SK-N-SH (cell line): ENCODE measurements around the gene IPO11. TPM values are rescaled to one million over a fixed set of nuclear protein-coding genes. Genes with fewer than 3 reads are reported as not detected.

ENCODE experiments used
- CTCF ChIA-PET: fragments of 300-600, 350-600 bp; formaldehyde crosslinking; extraction: SDS; loops from one replicate; lab custom pipeline; 2021; lab: Yijun Ruan, JAX
- POLR2A ChIA-PET: fragments of 350-600 bp; sonication (Branson Sonifier 250); formaldehyde crosslinking; extraction: SDS; loops from one replicate; lab custom pipeline; 2020; ENCODE audit warnings: antibody characterized with exemption, inconsistent platforms; lab: Yijun Ruan, JAX
- DNase-seq: peaks from one replicate; pipeline ENCODE4 v3.0.0; 2012
- H2AFZ ChIP-seq: fragments of 200-600 bp; sonication (generic); 2 replicates; pipeline ENCODE4 v1.8.1; 2016; ENCODE audit warnings: antibody characterized with exemption, mild to moderate bottlenecking, low read depth
- H3F3A ChIP-seq: fragments of 200-600 bp; sonication (generic); replicated peaks from 2 replicates; pipeline ENCODE3; 2016; ENCODE audit warnings: antibody characterized with exemption, mild to moderate bottlenecking; ENCODE audit not compliant: insufficient read depth
- H3K27ac ChIP-seq, 2 experiments: fragments of 200-500 bp in 1 of 2; fragments of 200-600 bp in 1 of 2; sonication (Bioruptor generic) in 1 of 2; sonication (generic), shearing (Covaris generic) in 1 of 2; 2 replicates each; pipeline versions ENCODE4 v1.5.1 to v1.6.1; 2014 to 2016; ENCODE audit warnings: low read depth in 2 of 2, inconsistent platforms in 1 of 2, low read length in 1 of 2, mild to moderate bottlenecking in 1 of 2, mixed read lengths in 1 of 2
- H3K27me3 ChIP-seq: fragments of 200-600 bp; sonication (generic), shearing (Covaris generic); 2 replicates; pipeline ENCODE4 v1.6.1; 2016; ENCODE audit warnings: mixed run types; ENCODE audit not compliant: insufficient read depth
- H3K36me3 ChIP-seq, 2 experiments: fragments of 200-500 bp in 1 of 2; fragments of 200-600 bp in 1 of 2; sonication (Bioruptor generic) in 1 of 2; sonication (generic) in 1 of 2; replicated peaks in 1 of 2; 2 replicates each; pipeline versions ENCODE3 to v1.5.1; 2014 to 2016; ENCODE audit warnings: low read length in 1 of 2, mild to moderate bottlenecking in 1 of 2; ENCODE audit not compliant: insufficient read depth in 2 of 2, control insufficient read depth in 1 of 2
- H3K4me1 ChIP-seq, 2 experiments: fragments of 200-500 bp in 1 of 2; fragments of 200-600 bp in 1 of 2; sonication (Bioruptor generic) in 1 of 2; sonication (generic), shearing (Covaris generic) in 1 of 2; 2 replicates each; pipeline versions ENCODE4 v1.5.1 to v1.6.1; 2014 to 2016; ENCODE audit warnings: low read depth in 1 of 2, low read length in 1 of 2, mixed run types in 1 of 2; ENCODE audit not compliant: insufficient read depth in 2 of 2, control insufficient read depth in 1 of 2
- H3K4me2 ChIP-seq: fragments of 200-600 bp; sonication (generic), shearing (Covaris generic); 2 replicates; pipeline ENCODE4 v1.6.1; 2017; ENCODE audit warnings: mixed run types
- H3K4me3 ChIP-seq, 2 experiments: fragments of 200-500 bp in 1 of 2; fragments of 200-600 bp in 1 of 2; sonication (Bioruptor generic) in 1 of 2; sonication (generic), shearing (Covaris generic) in 1 of 2; 2 replicates each; pipeline versions ENCODE4 v1.5.1 to v1.8.1; 2014 to 2016; ENCODE audit warnings: low read depth in 2 of 2, inconsistent platforms in 1 of 2, low read length in 1 of 2, mild to moderate bottlenecking in 1 of 2, mixed read lengths in 1 of 2, moderate library complexity in 1 of 2
- H3K79me2 ChIP-seq: fragments of 200-600 bp; sonication (generic); 2 replicates; pipeline ENCODE4 v1.8.1; 2017; ENCODE audit warnings: mild to moderate bottlenecking; ENCODE audit not compliant: insufficient read depth
- H3K9ac ChIP-seq: fragments of 200-600 bp; sonication (generic); 2 replicates; pipeline ENCODE4 v1.6.1; 2017; ENCODE audit warnings: mixed run types
- H3K9me2 ChIP-seq: fragments of 200-600 bp; sonication (generic); 2 replicates; pipeline ENCODE4 v1.6.1; 2017; ENCODE audit warnings: mixed run types
- H3K9me3 ChIP-seq: fragments of 200-600 bp; sonication (generic); 2 replicates; pipeline ENCODE4 v1.6.1; 2017; ENCODE audit warnings: mixed run types, mild to moderate bottlenecking, moderate library complexity
- H4K20me1 ChIP-seq: fragments of 200-600 bp; sonication (generic); 2 replicates; pipeline ENCODE4 v1.6.1; 2017; ENCODE audit warnings: mild to moderate bottlenecking, mixed run types; ENCODE audit not compliant: insufficient read depth
- CHD2 ChIP-seq: fragments of 150-350 bp; IDR thresholded peaks from 2 replicates; pipeline ENCODE4 v1.6.1; 2018; ENCODE audit warnings: low read length; ENCODE audit not compliant: partially characterized antibody
- ELF1 ChIP-seq: IDR thresholded peaks from 2 replicates; pipeline ENCODE4 v1.4.0; 2012
- EP300 ChIP-seq, 2 experiments: IDR thresholded peaks; 2 replicates each; pipeline versions ENCODE4 v1.4.0 to v1.6.1; 2012; ENCODE audit warnings: borderline replicate concordance in 1 of 2, low read depth in 1 of 2, low read length in 1 of 2
- EZH2phosphoT487 ChIP-seq: fragments of 200-600 bp; sonication (generic); IDR thresholded peaks from 2 replicates; pipeline ENCODE4 v1.6.1; 2017; ENCODE audit warnings: low read depth, mixed run types, mild to moderate bottlenecking, antibody characterized with exemption, moderate library complexity, borderline replicate concordance
- FOSL2 ChIP-seq: IDR thresholded peaks from 2 replicates; pipeline ENCODE4 v1.4.0; 2012; ENCODE audit warnings: low read depth, mild to moderate bottlenecking, moderate library complexity, borderline replicate concordance
- FOXJ3 ChIP-seq: sonication (generic); formaldehyde crosslinking; IDR thresholded peaks from 2 replicates; pipeline ENCODE4 v1.5.1; 2020; ENCODE audit warnings: mild to moderate bottlenecking, missing genetic modification reagents
- FOXM1 ChIP-seq: IDR thresholded peaks from 2 replicates; pipeline ENCODE4 v1.4.0; 2012; ENCODE audit warnings: low read depth, mild to moderate bottlenecking
- GABPA ChIP-seq: IDR thresholded peaks from 2 replicates; pipeline ENCODE4 v1.4.0; 2012; ENCODE audit warnings: low read depth, mild to moderate bottlenecking
- JUND ChIP-seq: IDR thresholded peaks from 2 replicates; pipeline ENCODE4 v1.4.0; 2012
- MXI1 ChIP-seq: IDR thresholded peaks from 2 replicates; pipeline ENCODE4 v1.6.1; 2012; ENCODE audit warnings: mild to moderate bottlenecking, low read depth, low read length, improper control_type of control experiment
- NRF1 ChIP-seq: IDR thresholded peaks from 2 replicates; pipeline ENCODE4 v1.6.1; 2012; ENCODE audit warnings: low read depth, mild to moderate bottlenecking, low read length
- RCOR1 ChIP-seq: fragments of 150-350 bp; IDR thresholded peaks from 2 replicates; pipeline ENCODE4 v1.6.1; 2017; ENCODE audit warnings: antibody characterized with exemption, low read length
- RFX5 ChIP-seq: IDR thresholded peaks from 2 replicates; pipeline ENCODE4 v1.6.1; 2012; ENCODE audit warnings: mild to moderate bottlenecking, improper control_type of control experiment, low read length
- TEAD4 ChIP-seq: IDR thresholded peaks from 2 replicates; pipeline ENCODE4 v1.4.0; 2012; ENCODE audit warnings: mild to moderate bottlenecking, borderline replicate concordance; ENCODE audit not compliant: insufficient read depth
- WGBS: methylation state at CpG from one replicate; pipeline ENCODE4 v1.1.6; 2017; ENCODE audit warnings: low lambda C conversion rate; 5-methylcytosine and 5-hydroxymethylcytosine counted together
- polyA plus RNA-seq, 3 experiments: library from polyadenylated mRNA; depleted of rRNA; stranded (reverse); fragments of >200 nt; gene quantifications; 2 replicates each; pipeline ENCODE4 v1.2.3, GENCODE V29; 2012
- TF ChIP-seq, protein P1 (sequence below): fragments of 200-600 bp; sonication (generic); IDR thresholded peaks from 2 replicates; pipeline ENCODE4 v1.6.1; 2017; ENCODE audit warnings: antibody characterized with exemption, mild to moderate bottlenecking, moderate library complexity
- TF ChIP-seq, protein P2 (sequence below): fragments of 150-350 bp; IDR thresholded peaks from 2 replicates; pipeline ENCODE4 v1.6.1; 2017; ENCODE audit warnings: antibody characterized with exemption, low read length, low read depth, borderline replicate concordance
- TF ChIP-seq, protein P3 (sequence below): IDR thresholded peaks from 2 replicates; pipeline ENCODE4 v1.6.1; 2012; ENCODE audit warnings: mild to moderate bottlenecking, low read depth, low read length, moderate library complexity
- TF ChIP-seq, protein P4 (sequence below): IDR thresholded peaks from 2 replicates; pipeline ENCODE4 v1.4.0; 2012; ENCODE audit warnings: low read depth, borderline replicate concordance

Gene IPO11
- polyA plus RNA-seq, 1 of the 3 experiments (the other 2 are of a cell fraction) = 8.1 TPM

DNA sequence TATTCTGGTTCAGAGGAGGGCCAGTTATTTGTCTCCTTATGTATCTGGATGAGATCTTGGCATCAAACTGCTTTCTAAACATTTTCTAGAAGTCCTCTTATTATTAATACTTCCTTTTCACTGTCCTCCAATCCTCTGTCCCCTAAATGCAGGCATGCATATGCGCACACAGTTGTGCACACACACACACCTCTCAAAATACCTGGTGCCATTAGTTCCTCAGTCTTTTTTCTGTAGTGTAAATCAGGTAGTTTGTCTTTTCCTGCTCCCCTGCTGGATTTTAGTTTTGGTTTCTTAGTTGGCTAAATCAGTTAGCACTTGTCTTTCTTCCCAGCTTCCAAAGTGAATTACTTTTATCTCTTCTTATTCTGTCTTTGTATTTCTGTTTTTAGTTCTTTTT, 110.2 kb downstream of the IPO11 start:
- POLR2A ChIA-PET = no interaction called here

DNA sequence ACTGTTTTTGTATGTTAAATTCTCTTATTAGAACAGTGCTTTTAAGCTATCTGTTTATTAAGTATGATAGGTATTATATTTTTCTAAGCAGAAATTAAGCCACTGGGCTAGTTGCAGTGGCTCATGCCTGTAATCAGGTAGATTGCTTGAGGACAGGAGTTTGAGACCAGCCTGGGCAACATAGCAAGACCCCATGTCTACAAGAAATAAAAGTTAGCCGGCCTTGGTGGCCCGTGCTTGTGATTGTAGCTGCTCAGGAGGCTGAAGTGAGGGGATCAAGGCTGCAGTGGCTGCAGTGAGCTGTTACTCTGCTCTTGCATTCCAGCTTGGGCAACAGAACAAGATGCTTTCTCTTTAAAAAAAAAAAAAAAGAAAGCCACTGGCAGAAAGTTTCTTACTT, 121.0 kb downstream of the IPO11 start:
- H3K79me2 ChIP-seq = no peaks in the 10 kb centered on the region
- H3K4me1 ChIP-seq = no peaks in the 10 kb centered on the region
- H3K27ac ChIP-seq = no peak overlapping the region
- ChIA-PET POLR2A (no interaction called here), CTCF (no interaction called here)
- no peaks in the 10 kb centered on the region for H3K9me3 ChIP-seq
- H3F3A ChIP-seq = no peaks in the 10 kb centered on the region
- H2AFZ ChIP-seq = no peak overlapping the region
- H3K27me3 ChIP-seq = no peaks in the 10 kb centered on the region
- no peaks in the 10 kb centered on the region for H3K9me2 ChIP-seq
- peaks cover 15 to 31% of the 10 kb centered on the region in 2 experiments for H3K36me3 ChIP-seq
- no peak overlapping the region for H3K9ac ChIP-seq
- no peak overlapping the region for H3K4me2 ChIP-seq
- TF ChIP-seq JUND = no peak
- TF ChIP-seq CHD2 = no peak
- TF ChIP-seq ELF1 = no peak
- TF ChIP-seq EP300 (IDR thresholded peaks at IDR 0.05; ENCODE audit: borderline replicate concordance in 1 of 2, low read depth in 1 of 2, low read length in 1 of 2) = no peak
- TF ChIP-seq, protein P1, sequence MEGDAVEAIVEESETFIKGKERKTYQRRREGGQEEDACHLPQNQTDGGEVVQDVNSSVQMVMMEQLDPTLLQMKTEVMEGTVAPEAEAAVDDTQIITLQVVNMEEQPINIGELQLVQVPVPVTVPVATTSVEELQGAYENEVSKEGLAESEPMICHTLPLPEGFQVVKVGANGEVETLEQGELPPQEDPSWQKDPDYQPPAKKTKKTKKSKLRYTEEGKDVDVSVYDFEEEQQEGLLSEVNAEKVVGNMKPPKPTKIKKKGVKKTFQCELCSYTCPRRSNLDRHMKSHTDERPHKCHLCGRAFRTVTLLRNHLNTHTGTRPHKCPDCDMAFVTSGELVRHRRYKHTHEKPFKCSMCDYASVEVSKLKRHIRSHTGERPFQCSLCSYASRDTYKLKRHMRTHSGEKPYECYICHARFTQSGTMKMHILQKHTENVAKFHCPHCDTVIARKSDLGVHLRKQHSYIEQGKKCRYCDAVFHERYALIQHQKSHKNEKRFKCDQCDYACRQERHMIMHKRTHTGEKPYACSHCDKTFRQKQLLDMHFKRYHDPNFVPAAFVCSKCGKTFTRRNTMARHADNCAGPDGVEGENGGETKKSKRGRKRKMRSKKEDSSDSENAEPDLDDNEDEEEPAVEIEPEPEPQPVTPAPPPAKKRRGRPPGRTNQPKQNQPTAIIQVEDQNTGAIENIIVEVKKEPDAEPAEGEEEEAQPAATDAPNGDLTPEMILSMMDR = no peak
- TF ChIP-seq TEAD4 = no peak
- no peak for TF ChIP-seq MXI1
- TF ChIP-seq, protein P2, sequence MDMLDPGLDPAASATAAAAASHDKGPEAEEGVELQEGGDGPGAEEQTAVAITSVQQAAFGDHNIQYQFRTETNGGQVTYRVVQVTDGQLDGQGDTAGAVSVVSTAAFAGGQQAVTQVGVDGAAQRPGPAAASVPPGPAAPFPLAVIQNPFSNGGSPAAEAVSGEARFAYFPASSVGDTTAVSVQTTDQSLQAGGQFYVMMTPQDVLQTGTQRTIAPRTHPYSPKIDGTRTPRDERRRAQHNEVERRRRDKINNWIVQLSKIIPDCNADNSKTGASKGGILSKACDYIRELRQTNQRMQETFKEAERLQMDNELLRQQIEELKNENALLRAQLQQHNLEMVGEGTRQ = no peak
- TF ChIP-seq FOXM1 = no peak
- no peak for TF ChIP-seq EZH2phosphoT487
- TF ChIP-seq, protein P3, sequence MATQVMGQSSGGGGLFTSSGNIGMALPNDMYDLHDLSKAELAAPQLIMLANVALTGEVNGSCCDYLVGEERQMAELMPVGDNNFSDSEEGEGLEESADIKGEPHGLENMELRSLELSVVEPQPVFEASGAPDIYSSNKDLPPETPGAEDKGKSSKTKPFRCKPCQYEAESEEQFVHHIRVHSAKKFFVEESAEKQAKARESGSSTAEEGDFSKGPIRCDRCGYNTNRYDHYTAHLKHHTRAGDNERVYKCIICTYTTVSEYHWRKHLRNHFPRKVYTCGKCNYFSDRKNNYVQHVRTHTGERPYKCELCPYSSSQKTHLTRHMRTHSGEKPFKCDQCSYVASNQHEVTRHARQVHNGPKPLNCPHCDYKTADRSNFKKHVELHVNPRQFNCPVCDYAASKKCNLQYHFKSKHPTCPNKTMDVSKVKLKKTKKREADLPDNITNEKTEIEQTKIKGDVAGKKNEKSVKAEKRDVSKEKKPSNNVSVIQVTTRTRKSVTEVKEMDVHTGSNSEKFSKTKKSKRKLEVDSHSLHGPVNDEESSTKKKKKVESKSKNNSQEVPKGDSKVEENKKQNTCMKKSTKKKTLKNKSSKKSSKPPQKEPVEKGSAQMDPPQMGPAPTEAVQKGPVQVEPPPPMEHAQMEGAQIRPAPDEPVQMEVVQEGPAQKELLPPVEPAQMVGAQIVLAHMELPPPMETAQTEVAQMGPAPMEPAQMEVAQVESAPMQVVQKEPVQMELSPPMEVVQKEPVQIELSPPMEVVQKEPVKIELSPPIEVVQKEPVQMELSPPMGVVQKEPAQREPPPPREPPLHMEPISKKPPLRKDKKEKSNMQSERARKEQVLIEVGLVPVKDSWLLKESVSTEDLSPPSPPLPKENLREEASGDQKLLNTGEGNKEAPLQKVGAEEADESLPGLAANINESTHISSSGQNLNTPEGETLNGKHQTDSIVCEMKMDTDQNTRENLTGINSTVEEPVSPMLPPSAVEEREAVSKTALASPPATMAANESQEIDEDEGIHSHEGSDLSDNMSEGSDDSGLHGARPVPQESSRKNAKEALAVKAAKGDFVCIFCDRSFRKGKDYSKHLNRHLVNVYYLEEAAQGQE = no peak
- TF ChIP-seq RFX5 = no peak
- TF ChIP-seq NRF1 = no peak
- DNase-seq = no peak
- WGBS = 100% methylated on average over 2 of the region's 2 CpGs
- H3K4me3 ChIP-seq = no peak overlapping the region
- no peaks in the 10 kb centered on the region for H4K20me1 ChIP-seq

More for the DNA sequence above, 110.2 kb downstream of the IPO11 start:
- H3K4me1 ChIP-seq = no peaks in the 10 kb centered on the region; a peak in 1 of 4 replicates
- CTCF ChIA-PET = no interaction called here
- no peaks in the 10 kb centered on the region for H3K9me3 ChIP-seq
- TF ChIP-seq RCOR1 (no peak), FOXJ3 (no peak), GABPA (no peak), RFX5 (no peak), CHD2 (no peak), FOSL2 (no peak), TEAD4 (no peak)
- TF ChIP-seq, protein P4, sequence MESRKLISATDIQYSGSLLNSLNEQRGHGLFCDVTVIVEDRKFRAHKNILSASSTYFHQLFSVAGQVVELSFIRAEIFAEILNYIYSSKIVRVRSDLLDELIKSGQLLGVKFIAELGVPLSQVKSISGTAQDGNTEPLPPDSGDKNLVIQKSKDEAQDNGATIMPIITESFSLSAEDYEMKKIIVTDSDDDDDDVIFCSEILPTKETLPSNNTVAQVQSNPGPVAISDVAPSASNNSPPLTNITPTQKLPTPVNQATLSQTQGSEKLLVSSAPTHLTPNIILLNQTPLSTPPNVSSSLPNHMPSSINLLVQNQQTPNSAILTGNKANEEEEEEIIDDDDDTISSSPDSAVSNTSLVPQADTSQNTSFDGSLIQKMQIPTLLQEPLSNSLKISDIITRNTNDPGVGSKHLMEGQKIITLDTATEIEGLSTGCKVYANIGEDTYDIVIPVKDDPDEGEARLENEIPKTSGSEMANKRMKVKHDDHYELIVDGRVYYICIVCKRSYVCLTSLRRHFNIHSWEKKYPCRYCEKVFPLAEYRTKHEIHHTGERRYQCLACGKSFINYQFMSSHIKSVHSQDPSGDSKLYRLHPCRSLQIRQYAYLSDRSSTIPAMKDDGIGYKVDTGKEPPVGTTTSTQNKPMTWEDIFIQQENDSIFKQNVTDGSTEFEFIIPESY = no peak
- WGBS = 100% methylated on average over 1 of the region's 1 CpG
- H2AFZ ChIP-seq = no peak overlapping the region
- no peak overlapping the region for H3K4me2 ChIP-seq
- no peaks in the 10 kb centered on the region for H3K27me3 ChIP-seq
- peaks cover 13 to 22% of the 10 kb centered on the region in 2 experiments for H3K36me3 ChIP-seq
- H3K27ac ChIP-seq = no peak overlapping the region
- H3K9me2 ChIP-seq = no peaks in the 10 kb centered on the region
- H3K9ac ChIP-seq = no peak overlapping the region
- H3F3A ChIP-seq = no peaks in the 10 kb centered on the region
- H3K79me2 ChIP-seq = no peaks in the 10 kb centered on the region
- no peak for DNase-seq
- no peaks in the 10 kb centered on the region for H4K20me1 ChIP-seq
- no peak overlapping the region for H3K4me3 ChIP-seq
